ENCODE results near the gene RTP5.
"Not testable (repeated sequence)": the region's sequence is repeated elsewhere in the genome, so short reads cannot be mapped to it uniquely, and the experiment has no call there.

Gene RTP5

GRCh38 chr2:241869087-241869961, at the start of gene RTP5:
TSS of gene RTP5 (plus strand) at chr2:241869729. CDS start at chr2:241869757, 28 bp downstream.
- no peak for DNase-seq

- DNase-seq, result not testable (repeated sequence)
Measured at GRCh38 chr2:241819947-241820624, 49.4 kb upstream of the RTP5 start.

- no peak for DNase-seq
Measured at GRCh38 chr2:241820625-241821384, 48.7 kb upstream of the RTP5 start.

GRCh38 chr2:241821460-241822263, 47.9 kb upstream of the RTP5 start:
- no peak for DNase-seq

GRCh38 chr2:241822264-241822623, 47.3 kb upstream of the RTP5 start:
- DNase-seq, result no peak

GRCh38 chr2:241823531-241824437, 45.7 kb upstream of the RTP5 start:
- not testable (repeated sequence) for DNase-seq

GRCh38 chr2:241827394-241827793, 42.1 kb upstream of the RTP5 start:
- no peak for DNase-seq

GRCh38 chr2:241833101-241833663, 36.3 kb upstream of the RTP5 start:
- DNase-seq, result no peak

GRCh38 chr2:241833756-241834526, 35.6 kb upstream of the RTP5 start:
- DNase-seq, result not testable (repeated sequence)

- no peak for DNase-seq
Measured at GRCh38 chr2:241834527-241835210, 34.9 kb upstream of the RTP5 start.

- no peak for DNase-seq
Measured at GRCh38 chr2:241835611-241836010, 33.9 kb upstream of the RTP5 start.

GRCh38 chr2:241836292-241836691, 33.2 kb upstream of the RTP5 start:
- no peak for DNase-seq

- DNase-seq, result no peak
Measured at GRCh38 chr2:241837197-241837965, 32.1 kb upstream of the RTP5 start.

GRCh38 chr2:241841181-241842066, 28.1 kb upstream of the RTP5 start:
- no peak for DNase-seq

GRCh38 chr2:241842067-241842415, 27.5 kb upstream of the RTP5 start:
- DNase-seq, result no peak

- DNase-seq, result no peak
Measured at GRCh38 chr2:241842620-241843211, 26.8 kb upstream of the RTP5 start.

GRCh38 chr2:241843321-241844065, 26.0 kb upstream of the RTP5 start:
- DNase-seq, result no peak

Data from activated naive CD4-positive, alpha-beta T cell treated with anti-CD3 and anti-CD28 coated beads, Interleukin-2, amount 50 U/mL, for 16 hours (primary cell).